GM12878 (cell line): Measurements from ENCODE around the gene SNX33.

ENCODE experiments used
- CEBPB ChIP-seq, 2 experiments: fragments of 150-350 bp in 1 of 2; IDR thresholded peaks; 2 replicates each; pipeline ENCODE4 v1.6.1; 2012 to 2014; ENCODE audit warnings: low read depth in 2 of 2, low read length in 2 of 2, borderline replicate concordance in 1 of 2, inconsistent platforms in 1 of 2
- EZH2 ChIP-seq: IDR thresholded peaks from 2 replicates; pipeline ENCODE4 v1.6.1; 2012; ENCODE audit warnings: low read depth, mild to moderate bottlenecking, control low read depth, inconsistent platforms, low read length, borderline replicate concordance; ENCODE audit not compliant: control insufficient read depth
- JUNB ChIP-seq: IDR thresholded peaks from 2 replicates; pipeline ENCODE4 v1.6.1; 2016; ENCODE audit warnings: antibody characterized with exemption, mild to moderate bottlenecking
- MYC ChIP-seq: IDR thresholded peaks from 2 replicates; pipeline ENCODE4 v1.6.1; 2011; ENCODE audit warnings: mild to moderate bottlenecking, low read length, moderate library complexity, inconsistent platforms; ENCODE audit not compliant: insufficient read depth, insufficient replicate concordance, insufficient read length, severe bottlenecking
- POLR2A ChIP-seq: IDR thresholded peaks from 2 replicates; pipeline ENCODE4 v1.6.1; 2011; ENCODE audit warnings: low read depth, mild to moderate bottlenecking, low read length
- PRDM15 ChIP-seq: fragments of 450-650 bp; formaldehyde crosslinking; IDR thresholded peaks from 2 replicates; pipeline ENCODE4 v1.4.0; 2020; ENCODE audit warnings: mild to moderate bottlenecking, moderate library complexity
- REST ChIP-seq: IDR thresholded peaks from 2 replicates; pipeline ENCODE4 v1.6.1; 2012; ENCODE audit warnings: mild to moderate bottlenecking, low read depth, low read length
- TCF12 ChIP-seq: IDR thresholded peaks from 2 replicates; pipeline ENCODE4 v1.6.1; 2011; ENCODE audit warnings: low read depth, mild to moderate bottlenecking, low read length

- TF ChIP-seq EZH2, result no peak
- TF ChIP-seq JUNB, result no peak
- no peak for TF ChIP-seq TCF12
- TF ChIP-seq REST, result no peak
- no peak for TF ChIP-seq POLR2A
- no peak for TF ChIP-seq CEBPB (IDR thresholded peaks at IDR 0.05; ENCODE audit: borderline replicate concordance in 1 of 2, low read depth in 2 of 2, low read length in 2 of 2)
- TF ChIP-seq PRDM15 (CRISPR knock-in tag), result no peak
- TF ChIP-seq MYC, result no peak
Observed at GRCh38 chr15:75620841-75621391, 26.8 kb upstream of the SNX33 start.
